ENCODE data around the gene CTTNBP2. TPM values are rescaled to one million over a fixed set of nuclear protein-coding genes. Genes with fewer than 3 reads are reported as not detected.

Gene CTTNBP2
- total and polyA plus RNA-seq, 10 of the 15 experiments (the other 5 are each of a cell fraction or from before 2014, with no cell fraction given): 0.04 to 0.43 TPM; not detected in 8

- no peak for TF ChIP-seq CEBPZ (IDR thresholded peaks at IDR 0.05; ENCODE audit: low read depth, low read length)
- no peak for TF ChIP-seq REST (IDR thresholded peaks at IDR 0.05; ENCODE audit: low read depth, low read length)
- no peak for TF ChIP-seq PRDM15 (CRISPR knock-in tag; IDR thresholded peaks at IDR 0.05)
Measured at GRCh38 chr7:117872561-117873309, 506 bp downstream of the CTTNBP2 start (continued).
